PFSK-1 (cell line): ENCODE data around the gene TMEM151A.
A peak's percentile ranks its signal among the peaks of the same experiment; 100 is the strongest.

ENCODE experiments used
- FOXP2 ChIP-seq: optimal IDR thresholded peaks from 2 replicates; pipeline ENCODE3; 2011; ENCODE audit warnings: borderline replicate concordance, control low read depth, inconsistent platforms; ENCODE audit not compliant: insufficient read depth; ENCODE audit errors: extremely low read length, extremely low read depth
- POLR2AphosphoS5 ChIP-seq: IDR thresholded peaks from 2 replicates; pipeline ENCODE4 v1.6.1; 2012; ENCODE audit warnings: low read depth, mild to moderate bottlenecking, control low read depth, low read length, moderate library complexity
- REST ChIP-seq, 2 experiments: IDR thresholded peaks; 2 replicates each; pipeline versions ENCODE4 v1.6.1 to v1.8.0; 2011 to 2012; ENCODE audit warnings: low read depth in 2 of 2, low read length in 2 of 2, control low read depth in 1 of 2, inconsistent platforms in 1 of 2, mild to moderate bottlenecking in 1 of 2, moderate library complexity in 1 of 2; ENCODE audit not compliant: insufficient read depth in 1 of 2
- SIN3A ChIP-seq: IDR thresholded peaks from 2 replicates; pipeline ENCODE4 v1.6.1; 2012; ENCODE audit warnings: mild to moderate bottlenecking, low read length, moderate library complexity, borderline replicate concordance; ENCODE audit not compliant: insufficient read depth
- TAF1 ChIP-seq: IDR thresholded peaks from 2 replicates; pipeline ENCODE4 v1.6.1; 2012; ENCODE audit warnings: low read length, control low read depth, borderline replicate concordance; ENCODE audit not compliant: insufficient read depth

- TF ChIP-seq POLR2AphosphoS5 (peak; percentile 57), TAF1 (peak; percentile 45; the same call in 1 of the 2 replicates), FOXP2 (peak; percentile 9), SIN3A (0 out of 2 replicates have a peak, but pooled peaks have one; percentile 68), REST (IDR thresholded peaks at IDR 0.05; ENCODE audit: insufficient read depth in 1 of 2, low read depth in 2 of 2, low read length in 2 of 2) (no peak)
These were observed 23.3 kb upstream of the TMEM151A start, which contains the start of gene RAB1B for GRCh38 chr11:66268244-66268951.
